ENCODE measurements around the gene KLHL26. TPM values are rescaled to one million over a fixed set of nuclear protein-coding genes. Genes with fewer than 3 reads are reported as not detected.

KLHL26 gene
- polyA plus RNA-seq, 1 donor from 2014 or later: 4.7 TPM

DNA sequence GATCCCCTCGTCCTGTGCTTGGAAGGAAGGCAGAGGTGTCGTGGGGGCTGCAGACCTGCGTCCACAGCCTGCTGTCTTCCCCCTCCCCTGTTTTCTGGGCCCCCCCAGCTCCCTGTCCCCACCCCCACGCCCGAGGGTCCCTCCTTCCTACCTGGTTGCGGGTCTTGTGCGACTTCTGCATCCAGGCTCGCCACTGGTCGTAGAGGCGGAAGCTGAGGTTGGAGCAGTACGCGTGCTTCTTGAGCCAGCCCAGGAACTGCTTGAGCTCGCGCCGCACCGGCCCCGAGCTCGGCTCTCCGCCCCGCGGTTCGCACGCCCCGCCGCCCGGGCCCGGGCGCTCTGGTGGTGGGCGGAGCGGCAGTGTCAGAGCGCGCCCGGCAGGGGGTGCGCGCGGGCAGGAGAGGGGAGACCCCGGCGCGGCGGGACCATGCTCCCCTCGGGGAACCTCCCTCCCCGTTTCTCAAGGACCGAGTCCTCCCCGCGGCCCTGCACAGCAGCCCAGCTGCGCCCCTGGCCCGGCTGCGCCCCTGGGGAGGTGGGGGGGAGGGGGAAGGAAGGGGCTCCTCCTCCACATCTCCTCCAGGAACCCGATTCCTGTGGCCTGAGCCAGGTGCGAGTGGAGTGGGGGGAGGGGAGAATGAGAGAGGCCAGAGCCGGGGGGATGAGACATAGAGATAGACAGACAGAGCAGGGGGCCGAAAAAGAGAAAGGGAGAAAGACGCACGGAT is 42.6 kb upstream of the KLHL26 start:
- H3K9me2 ChIP-seq (ENCODE audit: insufficient read depth, low read length): no peaks in the 10 kb centered on the region
- H3K4me3 ChIP-seq (ENCODE audit: low read length): peak overlapping the region; percentile 65
- H3F3A ChIP-seq (ENCODE audit: insufficient read depth, low read length, poor library complexity, severe bottlenecking): no peaks in the 10 kb centered on the region
- no peaks in the 10 kb centered on the region for H4K20me1 ChIP-seq (ENCODE audit: insufficient read depth)
- no peaks in the 10 kb centered on the region for H3K9me3 ChIP-seq (ENCODE audit: low read length)
- peak overlapping the region; percentile 51 for H2AFZ ChIP-seq (ENCODE audit: low read depth, low read length)
- no peaks in the 10 kb centered on the region for H3K27me3 ChIP-seq (ENCODE audit: insufficient read depth, low read depth, low read length)
- peak overlapping the region; percentile 60 for H3K9ac ChIP-seq (ENCODE audit: low read length)
- H3K79me2 ChIP-seq (replicated peaks; ENCODE audit: insufficient read depth, low read length): no peaks in the 10 kb centered on the region
- TF ChIP-seq SMC3 (conservative IDR thresholded peaks at IDR 0.05; ENCODE audit: poor library complexity): peak; percentile 89
- TF ChIP-seq, protein P1, sequence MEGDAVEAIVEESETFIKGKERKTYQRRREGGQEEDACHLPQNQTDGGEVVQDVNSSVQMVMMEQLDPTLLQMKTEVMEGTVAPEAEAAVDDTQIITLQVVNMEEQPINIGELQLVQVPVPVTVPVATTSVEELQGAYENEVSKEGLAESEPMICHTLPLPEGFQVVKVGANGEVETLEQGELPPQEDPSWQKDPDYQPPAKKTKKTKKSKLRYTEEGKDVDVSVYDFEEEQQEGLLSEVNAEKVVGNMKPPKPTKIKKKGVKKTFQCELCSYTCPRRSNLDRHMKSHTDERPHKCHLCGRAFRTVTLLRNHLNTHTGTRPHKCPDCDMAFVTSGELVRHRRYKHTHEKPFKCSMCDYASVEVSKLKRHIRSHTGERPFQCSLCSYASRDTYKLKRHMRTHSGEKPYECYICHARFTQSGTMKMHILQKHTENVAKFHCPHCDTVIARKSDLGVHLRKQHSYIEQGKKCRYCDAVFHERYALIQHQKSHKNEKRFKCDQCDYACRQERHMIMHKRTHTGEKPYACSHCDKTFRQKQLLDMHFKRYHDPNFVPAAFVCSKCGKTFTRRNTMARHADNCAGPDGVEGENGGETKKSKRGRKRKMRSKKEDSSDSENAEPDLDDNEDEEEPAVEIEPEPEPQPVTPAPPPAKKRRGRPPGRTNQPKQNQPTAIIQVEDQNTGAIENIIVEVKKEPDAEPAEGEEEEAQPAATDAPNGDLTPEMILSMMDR (IDR thresholded peaks at IDR 0.05; ENCODE audit: poor library complexity, severe bottlenecking): peak; percentile 93
- peak; percentile 17 for TF ChIP-seq POLR2AphosphoS5 (IDR thresholded peaks at IDR 0.05)
- TF ChIP-seq EZH2 (IDR thresholded peaks at IDR 0.05; ENCODE audit: borderline replicate concordance, insufficient read depth, low read length, poor library complexity, severe bottlenecking): no peak
- TF ChIP-seq RAD21 (conservative IDR thresholded peaks at IDR 0.05): peak; percentile 87
- TF ChIP-seq TAF1 (IDR thresholded peaks at IDR 0.05; ENCODE audit: low read depth): no peak
- TF ChIP-seq EP300 (conservative IDR thresholded peaks at IDR 0.05; ENCODE audit: poor library complexity, severe bottlenecking): peak; percentile 19
- TF ChIP-seq, protein P2, sequence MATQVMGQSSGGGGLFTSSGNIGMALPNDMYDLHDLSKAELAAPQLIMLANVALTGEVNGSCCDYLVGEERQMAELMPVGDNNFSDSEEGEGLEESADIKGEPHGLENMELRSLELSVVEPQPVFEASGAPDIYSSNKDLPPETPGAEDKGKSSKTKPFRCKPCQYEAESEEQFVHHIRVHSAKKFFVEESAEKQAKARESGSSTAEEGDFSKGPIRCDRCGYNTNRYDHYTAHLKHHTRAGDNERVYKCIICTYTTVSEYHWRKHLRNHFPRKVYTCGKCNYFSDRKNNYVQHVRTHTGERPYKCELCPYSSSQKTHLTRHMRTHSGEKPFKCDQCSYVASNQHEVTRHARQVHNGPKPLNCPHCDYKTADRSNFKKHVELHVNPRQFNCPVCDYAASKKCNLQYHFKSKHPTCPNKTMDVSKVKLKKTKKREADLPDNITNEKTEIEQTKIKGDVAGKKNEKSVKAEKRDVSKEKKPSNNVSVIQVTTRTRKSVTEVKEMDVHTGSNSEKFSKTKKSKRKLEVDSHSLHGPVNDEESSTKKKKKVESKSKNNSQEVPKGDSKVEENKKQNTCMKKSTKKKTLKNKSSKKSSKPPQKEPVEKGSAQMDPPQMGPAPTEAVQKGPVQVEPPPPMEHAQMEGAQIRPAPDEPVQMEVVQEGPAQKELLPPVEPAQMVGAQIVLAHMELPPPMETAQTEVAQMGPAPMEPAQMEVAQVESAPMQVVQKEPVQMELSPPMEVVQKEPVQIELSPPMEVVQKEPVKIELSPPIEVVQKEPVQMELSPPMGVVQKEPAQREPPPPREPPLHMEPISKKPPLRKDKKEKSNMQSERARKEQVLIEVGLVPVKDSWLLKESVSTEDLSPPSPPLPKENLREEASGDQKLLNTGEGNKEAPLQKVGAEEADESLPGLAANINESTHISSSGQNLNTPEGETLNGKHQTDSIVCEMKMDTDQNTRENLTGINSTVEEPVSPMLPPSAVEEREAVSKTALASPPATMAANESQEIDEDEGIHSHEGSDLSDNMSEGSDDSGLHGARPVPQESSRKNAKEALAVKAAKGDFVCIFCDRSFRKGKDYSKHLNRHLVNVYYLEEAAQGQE (IDR thresholded peaks at IDR 0.05; ENCODE audit: borderline replicate concordance): no peak
- TF ChIP-seq MXI1 (conservative IDR thresholded peaks at IDR 0.05; ENCODE audit: poor library complexity, severe bottlenecking): peak; percentile 74
- H3K4me2 ChIP-seq (ENCODE audit: low read length): peak overlapping the region; percentile 73
- H3K36me3 ChIP-seq (ENCODE audit: insufficient read depth, low read length): no peaks in the 10 kb centered on the region
- H3K27ac ChIP-seq (ENCODE audit: low read length): no peak overlapping the region

DNA sequence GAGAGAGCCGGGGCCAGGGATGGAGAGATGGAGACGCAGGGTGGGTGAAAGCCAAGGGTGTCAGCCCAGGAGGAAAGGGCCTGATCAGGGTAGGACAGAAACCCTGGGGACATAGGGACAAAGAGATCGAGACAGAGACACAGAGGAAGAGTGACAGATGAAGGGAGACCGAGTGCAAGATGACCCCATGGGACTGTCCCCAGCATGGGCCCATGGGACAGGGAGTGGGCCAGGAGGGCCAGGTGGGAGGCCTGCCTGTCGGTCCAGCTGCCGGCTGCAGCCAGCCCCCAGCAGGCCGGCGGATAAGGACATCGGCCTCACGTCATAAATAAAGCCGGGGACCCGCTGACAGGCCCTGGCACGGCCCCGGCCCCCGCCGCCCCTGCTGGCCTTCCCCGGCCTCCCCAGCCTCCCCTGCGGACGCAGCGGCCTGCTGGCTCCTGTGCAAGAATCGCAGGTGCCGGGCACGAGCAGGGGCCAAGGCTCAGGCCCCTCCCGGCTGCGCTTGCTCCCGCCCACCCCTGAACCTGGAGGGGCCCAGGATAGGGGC is 41.9 kb upstream of the KLHL26 start:
- Histone ChIP-seq H3K27ac (ENCODE audit: low read length) (no peak overlapping the region), H2AFZ (ENCODE audit: low read depth, low read length) (peak overlapping the region; percentile 51), H3K4me2 (ENCODE audit: low read length) (peak overlapping the region; percentile 73), H3K79me2 (replicated peaks; ENCODE audit: insufficient read depth, low read length) (no peaks in the 10 kb centered on the region), H3K36me3 (ENCODE audit: insufficient read depth, low read length) (no peaks in the 10 kb centered on the region), H3K9me2 (ENCODE audit: insufficient read depth, low read length) (no peaks in the 10 kb centered on the region), H3K9me3 (ENCODE audit: low read length) (no peaks in the 10 kb centered on the region), H3K27me3 (ENCODE audit: insufficient read depth, low read depth, low read length) (no peaks in the 10 kb centered on the region), H3K9ac (ENCODE audit: low read length) (peak overlapping the region; percentile 60), H3F3A (ENCODE audit: insufficient read depth, low read length, poor library complexity, severe bottlenecking) (no peaks in the 10 kb centered on the region), H4K20me1 (ENCODE audit: insufficient read depth) (no peaks in the 10 kb centered on the region), H3K4me3 (ENCODE audit: low read length) (peak overlapping the region; percentile 65)
- TF ChIP-seq, protein P2 (IDR thresholded peaks at IDR 0.05; ENCODE audit: borderline replicate concordance): no peak
- TF ChIP-seq SMC3 (conservative IDR thresholded peaks at IDR 0.05; ENCODE audit: poor library complexity) (no peak), EP300 (conservative IDR thresholded peaks at IDR 0.05; ENCODE audit: poor library complexity, severe bottlenecking) (no peak), EZH2 (IDR thresholded peaks at IDR 0.05; ENCODE audit: borderline replicate concordance, insufficient read depth, low read length, poor library complexity, severe bottlenecking) (no peak)

Measured in neural cell (in vitro differentiated cells).